GM21423 (cell line): ENCODE data around the gene C11orf58.

Experiments used
- ATAC-seq: cut with Tn5 transposase; IDR thresholded peaks from one replicate; pipeline ENCODE4 v1.9.1; 2021; ENCODE audit warnings: mild to moderate bottlenecking, moderate library complexity; ENCODE audit not compliant: unreplicated experiment

The C11orf58 gene

GRCh38 chr11:16800382-16800781 lies 61.9 kb downstream of the C11orf58 start:
- no peak for ATAC-seq

- no peak for ATAC-seq
Observed at GRCh38 chr11:16801288-16801980, 63.0 kb downstream of the C11orf58 start.

DNA sequence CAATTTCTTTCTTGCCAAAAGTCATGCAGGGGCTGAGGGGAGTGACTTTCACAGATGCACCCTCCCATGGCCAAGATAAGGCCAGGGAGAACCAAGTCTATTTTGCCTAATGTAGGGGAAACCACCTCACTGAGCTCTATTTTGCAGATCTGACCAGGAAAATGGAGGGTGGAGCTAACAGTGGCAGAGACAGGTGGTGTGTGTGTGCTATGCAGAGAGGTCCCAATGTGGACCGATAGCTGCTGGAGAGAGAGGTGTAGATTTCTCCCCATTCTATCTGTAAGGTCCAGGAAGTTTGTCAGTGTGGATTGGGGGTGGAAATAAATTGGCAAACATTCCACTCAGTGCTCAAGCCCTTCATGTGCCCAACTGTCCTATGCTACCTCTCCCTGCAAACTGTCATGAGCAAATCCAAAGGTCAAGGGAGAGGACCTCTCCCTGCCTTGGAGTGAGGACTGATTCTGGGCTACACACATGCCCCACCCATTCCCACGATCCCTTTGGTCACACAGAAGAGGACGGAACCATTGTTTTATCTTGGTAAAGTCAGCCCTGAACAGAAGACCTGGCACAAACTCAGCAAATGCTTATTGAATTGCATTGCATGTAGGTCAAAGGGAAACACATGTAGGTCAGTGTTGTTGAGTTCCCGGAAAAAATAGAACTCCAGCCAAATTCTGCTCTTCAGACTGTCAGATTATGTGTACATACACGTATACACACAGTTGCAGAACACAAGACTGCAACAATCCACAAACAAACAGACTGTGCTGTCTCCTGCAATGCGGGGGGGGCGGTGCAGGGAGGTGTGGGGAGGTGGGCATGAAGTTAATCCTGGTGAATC lies 65.9 kb downstream of the C11orf58 start:
- ATAC-seq = no peak

DNA sequence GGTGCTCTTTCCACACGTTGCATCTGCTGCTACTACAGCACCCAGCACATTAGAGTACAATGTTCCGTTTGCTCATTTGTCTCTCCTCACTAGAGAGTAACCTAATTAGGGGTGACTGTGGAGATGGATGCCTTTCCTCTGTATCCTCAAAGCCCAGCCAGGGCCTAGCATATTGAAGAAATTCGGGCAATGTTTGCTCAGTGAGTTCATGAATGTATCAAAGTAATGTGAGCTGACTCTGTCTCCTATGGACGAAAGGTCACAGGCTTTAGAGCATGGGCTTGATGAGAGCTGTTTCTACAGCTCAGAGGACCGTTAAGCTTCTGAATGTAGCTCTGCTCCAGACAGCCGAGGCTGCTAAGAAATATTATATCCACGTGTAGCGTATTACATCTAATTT lies 67.5 kb downstream of the C11orf58 start:
- ATAC-seq = no peak

- ATAC-seq = no peak
Observed at GRCh38 chr11:16806791-16807190, 68.3 kb downstream of the C11orf58 start.

DNA sequence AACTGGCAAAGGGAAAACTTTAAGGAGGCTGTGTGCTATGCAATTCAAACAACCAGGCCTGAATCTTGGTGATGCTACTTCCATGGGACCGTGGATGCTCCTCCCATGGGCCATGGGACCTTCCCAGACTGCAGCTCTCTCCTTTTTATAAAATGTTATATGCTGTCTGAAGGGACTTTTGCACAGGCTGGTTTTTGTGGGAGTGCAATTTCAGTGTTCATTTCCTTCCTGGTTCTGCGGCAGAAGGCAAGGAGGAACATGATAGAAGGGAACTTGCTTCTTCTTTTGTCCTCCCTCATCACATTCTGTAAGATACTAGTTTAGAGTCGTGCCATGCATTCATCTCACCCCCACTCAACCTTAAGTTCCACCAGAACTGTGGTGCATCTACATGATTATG lies 68.9 kb downstream of the C11orf58 start:
- ATAC-seq = no peak
